Activated CD8-positive, alpha-beta memory T cell treated with anti-CD3 and anti-CD28 coated beads, Interleukin-2, amount 50 U/mL, for 1 hour (primary cell): Measurements from ENCODE around the gene SLC8B1.
"Not testable (repeated sequence)": the region's sequence is repeated elsewhere in the genome, so short reads cannot be mapped to it uniquely, and the experiment has no call there.

Experiments
- DNase-seq: peaks from one replicate; pipeline ENCODE4 v3.0.0-alpha.2; 2020; ENCODE audit errors: extremely low read depth

The SLC8B1 gene

GRCh38 chr12:113354192-113354591 lies 19.3 kb upstream of the SLC8B1 start:
- DNase-seq, result not testable (repeated sequence)

- DNase-seq, result no peak
Observed at GRCh38 chr12:113351089-113351488, 16.2 kb upstream of the SLC8B1 start.

GRCh38 chr12:113348849-113349536 lies 14.1 kb upstream of the SLC8B1 start:
- DNase-seq, result no peak

GRCh38 chr12:113347892-113348291 lies 13.0 kb upstream of the SLC8B1 start:
- no peak for DNase-seq

GRCh38 chr12:113347107-113347506 lies 12.2 kb upstream of the SLC8B1 start:
- no peak for DNase-seq

- DNase-seq, result no peak
Observed at GRCh38 chr12:113346353-113346752, 11.4 kb upstream of the SLC8B1 start.

- DNase-seq, result no peak
Observed at GRCh38 chr12:113345318-113345717, 10.4 kb upstream of the SLC8B1 start.

- DNase-seq, result no peak
Observed at GRCh38 chr12:113341535-113341934, 6.6 kb upstream of the SLC8B1 start.

- no peak for DNase-seq
Observed at GRCh38 chr12:113340061-113340460, 5.2 kb upstream of the SLC8B1 start.

GRCh38 chr12:113339540-113339939 lies 4.6 kb upstream of the SLC8B1 start:
- DNase-seq, result no peak

GRCh38 chr12:113333877-113334785 lies 778 bp downstream of the SLC8B1 start:
- no peak for DNase-seq

- no peak for DNase-seq
Observed at GRCh38 chr12:113333418-113333750, 1.5 kb downstream of the SLC8B1 start.

GRCh38 chr12:113332688-113333417 lies 2.1 kb downstream of the SLC8B1 start:
- no peak for DNase-seq

GRCh38 chr12:113330505-113330904 lies 4.4 kb downstream of the SLC8B1 start:
- no peak for DNase-seq

- no peak for DNase-seq
Observed at GRCh38 chr12:113329791-113330417, 5.0 kb downstream of the SLC8B1 start.

GRCh38 chr12:113329022-113329790 lies 5.7 kb downstream of the SLC8B1 start:
- DNase-seq, result no peak

GRCh38 chr12:113328368-113328889 lies 6.5 kb downstream of the SLC8B1 start:
- DNase-seq, result no peak

- no peak for DNase-seq
Observed at GRCh38 chr12:113326775-113327395, 8.0 kb downstream of the SLC8B1 start.

GRCh38 chr12:113325916-113326315 lies 9.0 kb downstream of the SLC8B1 start:
- no peak for DNase-seq

- DNase-seq, result no peak
Observed at GRCh38 chr12:113322343-113322742, 12.6 kb downstream of the SLC8B1 start.

GRCh38 chr12:113320401-113320800 lies 14.5 kb downstream of the SLC8B1 start:
- no peak for DNase-seq
